ENCODE measurements around the gene MCTP2.

DNA sequence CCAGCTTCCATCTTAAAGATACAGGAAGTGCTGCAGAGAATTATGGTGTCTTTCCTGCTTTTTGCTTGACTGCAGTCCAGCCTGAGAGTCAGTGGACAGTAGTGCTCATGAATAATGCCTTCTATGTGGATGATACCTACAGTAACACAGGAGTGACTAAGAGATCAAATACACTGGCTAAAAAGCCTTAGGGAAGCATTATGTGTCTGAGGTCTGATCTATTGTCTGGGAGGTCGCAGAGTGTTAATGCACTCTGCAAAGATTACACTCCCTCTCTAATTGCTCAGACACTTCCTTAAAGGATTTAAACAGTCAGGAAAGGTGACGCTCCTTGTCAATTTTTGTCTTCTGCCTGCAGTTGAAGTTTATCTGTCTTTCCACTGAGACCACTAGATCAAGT is 183.6 kb downstream of the MCTP2 start:
- TF ChIP-seq, protein P1, sequence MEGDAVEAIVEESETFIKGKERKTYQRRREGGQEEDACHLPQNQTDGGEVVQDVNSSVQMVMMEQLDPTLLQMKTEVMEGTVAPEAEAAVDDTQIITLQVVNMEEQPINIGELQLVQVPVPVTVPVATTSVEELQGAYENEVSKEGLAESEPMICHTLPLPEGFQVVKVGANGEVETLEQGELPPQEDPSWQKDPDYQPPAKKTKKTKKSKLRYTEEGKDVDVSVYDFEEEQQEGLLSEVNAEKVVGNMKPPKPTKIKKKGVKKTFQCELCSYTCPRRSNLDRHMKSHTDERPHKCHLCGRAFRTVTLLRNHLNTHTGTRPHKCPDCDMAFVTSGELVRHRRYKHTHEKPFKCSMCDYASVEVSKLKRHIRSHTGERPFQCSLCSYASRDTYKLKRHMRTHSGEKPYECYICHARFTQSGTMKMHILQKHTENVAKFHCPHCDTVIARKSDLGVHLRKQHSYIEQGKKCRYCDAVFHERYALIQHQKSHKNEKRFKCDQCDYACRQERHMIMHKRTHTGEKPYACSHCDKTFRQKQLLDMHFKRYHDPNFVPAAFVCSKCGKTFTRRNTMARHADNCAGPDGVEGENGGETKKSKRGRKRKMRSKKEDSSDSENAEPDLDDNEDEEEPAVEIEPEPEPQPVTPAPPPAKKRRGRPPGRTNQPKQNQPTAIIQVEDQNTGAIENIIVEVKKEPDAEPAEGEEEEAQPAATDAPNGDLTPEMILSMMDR (IDR thresholded peaks at IDR 0.05), result no peak
- TF ChIP-seq POLR2A (IDR thresholded peaks at IDR 0.05), result no peak
